Measurements from ENCODE around the gene SLK. TPM values are rescaled to one million over a fixed set of nuclear protein-coding genes. Genes with fewer than 3 reads are reported as not detected.

The SLK gene
- total RNA-seq, 4 donors from 2014 or later, result 68.1 to 120 (median 80.4) TPM

GRCh38 chr10:103969857-103970627 lies 3.1 kb downstream of the SLK start:
- TF ChIP-seq, protein P1, sequence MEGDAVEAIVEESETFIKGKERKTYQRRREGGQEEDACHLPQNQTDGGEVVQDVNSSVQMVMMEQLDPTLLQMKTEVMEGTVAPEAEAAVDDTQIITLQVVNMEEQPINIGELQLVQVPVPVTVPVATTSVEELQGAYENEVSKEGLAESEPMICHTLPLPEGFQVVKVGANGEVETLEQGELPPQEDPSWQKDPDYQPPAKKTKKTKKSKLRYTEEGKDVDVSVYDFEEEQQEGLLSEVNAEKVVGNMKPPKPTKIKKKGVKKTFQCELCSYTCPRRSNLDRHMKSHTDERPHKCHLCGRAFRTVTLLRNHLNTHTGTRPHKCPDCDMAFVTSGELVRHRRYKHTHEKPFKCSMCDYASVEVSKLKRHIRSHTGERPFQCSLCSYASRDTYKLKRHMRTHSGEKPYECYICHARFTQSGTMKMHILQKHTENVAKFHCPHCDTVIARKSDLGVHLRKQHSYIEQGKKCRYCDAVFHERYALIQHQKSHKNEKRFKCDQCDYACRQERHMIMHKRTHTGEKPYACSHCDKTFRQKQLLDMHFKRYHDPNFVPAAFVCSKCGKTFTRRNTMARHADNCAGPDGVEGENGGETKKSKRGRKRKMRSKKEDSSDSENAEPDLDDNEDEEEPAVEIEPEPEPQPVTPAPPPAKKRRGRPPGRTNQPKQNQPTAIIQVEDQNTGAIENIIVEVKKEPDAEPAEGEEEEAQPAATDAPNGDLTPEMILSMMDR (IDR thresholded peaks at IDR 0.05), result no peak
- TF ChIP-seq POLR2A (IDR thresholded peaks at IDR 0.05), result no peak
- 36 to 38% methylated on average over 2 of the region's 2 CpGs for WGBS, 2 donors
- Histone ChIP-seq H3K4me1 (peaks cover 12 to 68% (median 12%) of the 10 kb centered on the region in 3 donors), H3K9me3 (no peaks in the 10 kb centered on the region), H3K36me3 (no peaks in the 10 kb centered on the region), H3K4me3 (peak overlapping the region; percentile 80 to 99 (median 98)), H3K27ac (peak overlapping the region; percentile 64 to 100 (median 97)), H3K27me3 (no peaks in the 10 kb centered on the region)
- no peak for DNase-seq
- intact Hi-C loops (cut with DNase I), result no loop called here

DNA sequence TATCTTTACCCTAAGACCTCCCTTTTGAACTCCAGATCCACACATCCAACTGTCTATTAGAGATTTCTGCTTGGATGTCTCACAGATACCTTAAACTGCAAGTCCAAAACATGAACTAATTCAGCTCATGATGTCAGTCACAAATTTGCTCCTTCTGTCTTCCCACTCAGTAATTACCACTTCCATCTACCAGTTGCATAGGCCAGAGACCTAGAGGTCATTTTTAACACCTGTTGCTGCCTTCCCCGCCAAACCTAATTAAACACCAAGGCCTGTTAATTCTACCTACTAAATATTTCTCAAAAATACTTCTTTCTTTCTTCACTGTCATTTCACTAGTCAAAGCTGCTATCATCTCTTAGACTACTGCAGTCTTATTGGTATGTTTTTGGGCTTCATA lies 8.2 kb downstream of the SLK start:
- peaks cover 2 to 65% (median 5%) of the 10 kb centered on the region in 3 donors for H3K4me1 ChIP-seq
- intact Hi-C loops (cut with DNase I), result no loop called here

DNA sequence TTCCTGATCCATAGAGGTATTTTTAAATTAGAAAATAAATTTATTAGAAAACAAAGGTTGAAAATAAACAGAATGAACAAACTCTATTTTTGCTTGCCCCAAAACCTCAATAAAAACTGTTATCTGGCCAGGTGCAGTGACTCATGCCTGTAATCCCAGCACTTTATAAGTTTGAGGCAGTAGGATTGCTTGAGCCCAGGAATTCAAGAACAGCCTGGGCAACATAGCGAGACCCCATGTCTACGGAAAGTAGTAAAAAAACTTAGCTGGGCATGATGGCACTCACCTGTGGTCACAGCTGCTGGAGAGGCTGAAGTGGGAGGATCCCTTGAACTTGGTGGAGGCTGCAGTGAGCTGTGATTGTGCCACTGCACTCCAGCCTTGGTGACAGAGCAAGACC lies 10.3 kb downstream of the SLK start:
- H3K4me1 ChIP-seq, result peaks cover 0 to 57% (median 0%) of the 10 kb centered on the region in 3 donors
- intact Hi-C loops (cut with DNase I), result no loop called here
- H3K36me3 ChIP-seq, result no peaks in the 10 kb centered on the region
- H3K27me3 ChIP-seq, result no peaks in the 10 kb centered on the region
- no peak for TF ChIP-seq POLR2A (IDR thresholded peaks at IDR 0.05)
- TF ChIP-seq, protein P1 (IDR thresholded peaks at IDR 0.05), result no peak
- no peaks in the 10 kb centered on the region for H3K9me3 ChIP-seq
- no peak for DNase-seq
- no peak overlapping the region for H3K4me3 ChIP-seq
- H3K27ac ChIP-seq, result no peak overlapping the region
- 84 to 100% methylated on average over 2 of the region's 2 CpGs for WGBS, 2 donors

More for the DNA sequence above, 8.2 kb downstream of the SLK start:
- TF ChIP-seq, protein P1 (IDR thresholded peaks at IDR 0.05), result no peak
- no peak for TF ChIP-seq POLR2A (IDR thresholded peaks at IDR 0.05)
- Histone ChIP-seq H3K27ac (no peak overlapping the region), H3K27me3 (no peaks in the 10 kb centered on the region), H3K9me3 (no peaks in the 10 kb centered on the region), H3K36me3 (no peaks in the 10 kb centered on the region), H3K4me3 (no peak overlapping the region)
- no peak for DNase-seq
- 94 to 100% methylated on average over 1 of the region's 1 CpG for WGBS, 2 donors

DNA sequence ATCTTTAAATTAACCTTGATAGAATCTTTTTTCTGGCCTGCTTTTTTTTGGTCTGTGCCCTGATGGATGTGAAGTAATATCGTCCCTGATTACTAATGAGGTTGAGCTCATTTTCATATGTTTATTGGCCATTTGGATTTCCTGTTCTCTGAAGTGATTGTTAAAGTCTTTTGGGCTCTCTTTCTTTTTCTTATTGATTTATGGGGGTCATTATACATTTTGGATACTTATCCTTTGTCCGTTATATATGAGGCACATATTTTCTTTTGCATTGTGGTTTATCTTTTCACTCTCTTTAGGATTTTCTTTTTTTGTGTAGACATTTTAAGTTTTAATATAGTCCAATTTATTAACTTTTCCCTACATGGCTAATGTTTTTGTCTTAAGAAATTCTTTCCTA lies 12.6 kb downstream of the SLK start:
- no peaks in the 10 kb centered on the region for H3K9me3 ChIP-seq
- H3K27me3 ChIP-seq, result no peaks in the 10 kb centered on the region
- no peak overlapping the region for H3K4me3 ChIP-seq
- peaks cover 0 to 62% (median 9%) of the 10 kb centered on the region in 3 donors for H3K4me1 ChIP-seq
- no peaks in the 10 kb centered on the region for H3K36me3 ChIP-seq
- no peak for DNase-seq
- WGBS, 2 donors, result 78 to 82% methylated on average over 2 of the region's 2 CpGs
- intact Hi-C loops (cut with DNase I), result no loop called here
- TF ChIP-seq, protein P1 (IDR thresholded peaks at IDR 0.05), result no peak
- TF ChIP-seq POLR2A (IDR thresholded peaks at IDR 0.05), result no peak
- no peak overlapping the region for H3K27ac ChIP-seq

- no peak overlapping the region for H3K27ac ChIP-seq
- H3K4me3 ChIP-seq, result no peak overlapping the region
- H3K4me1 ChIP-seq, result peaks cover 0 to 67% (median 9%) of the 10 kb centered on the region in 3 donors
- no peaks in the 10 kb centered on the region for H3K9me3 ChIP-seq
- 78 to 80% methylated on average over 6 of the region's 6 CpGs for WGBS, 2 donors
- H3K36me3 ChIP-seq, result no peaks in the 10 kb centered on the region
- no peak for TF ChIP-seq POLR2A (IDR thresholded peaks at IDR 0.05)
- TF ChIP-seq, protein P1 (IDR thresholded peaks at IDR 0.05), result no peak
- no peaks in the 10 kb centered on the region for H3K27me3 ChIP-seq
- no peak for DNase-seq
- intact Hi-C loops (cut with DNase I), result no loop called here
Observed at GRCh38 chr10:103980288-103980906, 13.5 kb downstream of the SLK start.
